HUES6 (cell line): ENCODE data around the gene SRC.

Experiments
- H3K27ac ChIP-seq: 2 replicates; pipeline ENCODE4 v1.7.0; 2013; ENCODE audit warnings: low read depth, mild to moderate bottlenecking, low read length, inconsistent platforms
- H3K27me3 ChIP-seq: 2 replicates; pipeline ENCODE4 v1.6.1; 2013; ENCODE audit warnings: low read length; ENCODE audit not compliant: control insufficient read depth, insufficient read depth
- H3K36me3 ChIP-seq: 2 replicates; pipeline ENCODE4 v1.6.1; 2013; ENCODE audit warnings: low read length; ENCODE audit not compliant: control insufficient read depth, insufficient read depth
- H3K4me1 ChIP-seq: 2 replicates; pipeline ENCODE4 v1.6.1; 2013; ENCODE audit warnings: low read length; ENCODE audit not compliant: control insufficient read depth, insufficient read depth
- H3K4me3 ChIP-seq: 2 replicates; pipeline ENCODE4 v1.5.1; 2013; ENCODE audit warnings: low read depth, low read length
- H3K9ac ChIP-seq: one replicate; pipeline ENCODE4 v1.6.1; 2013; ENCODE audit warnings: mild to moderate bottlenecking, low read length
- H3K9me3 ChIP-seq: 2 replicates; pipeline ENCODE4 v1.6.1; 2013; ENCODE audit warnings: low read depth, low read length; ENCODE audit not compliant: control insufficient read depth, insufficient read depth

The SRC gene

GRCh38 chr20:37430044-37430443 is 84.1 kb downstream of the SRC start:
- no peaks in the 10 kb centered on the region for H3K36me3 ChIP-seq
- H3K9ac ChIP-seq, result no peak overlapping the region
- H3K27ac ChIP-seq, result no peak overlapping the region
- H3K9me3 ChIP-seq, result no peaks in the 10 kb centered on the region
- H3K27me3 ChIP-seq, result peaks cover 46% of the 10 kb centered on the region; the same call in 1 of the 2 replicates
- no peaks in the 10 kb centered on the region for H3K4me1 ChIP-seq
- no peak overlapping the region for H3K4me3 ChIP-seq

GRCh38 chr20:37430778-37431460 is 85.0 kb downstream of the SRC start:
- Histone ChIP-seq H3K9me3 (no peaks in the 10 kb centered on the region), H3K9ac (no peak overlapping the region), H3K27ac (no peak overlapping the region), H3K36me3 (no peaks in the 10 kb centered on the region), H3K4me3 (no peak overlapping the region), H3K27me3 (peaks cover 44% of the 10 kb centered on the region; the same call in 1 of the 2 replicates), H3K4me1 (no peaks in the 10 kb centered on the region)

- H3K27me3 ChIP-seq, result peaks cover 44% of the 10 kb centered on the region; the same call in 1 of the 2 replicates
- no peaks in the 10 kb centered on the region for H3K4me1 ChIP-seq
- no peak overlapping the region for H3K27ac ChIP-seq
- H3K9me3 ChIP-seq, result no peaks in the 10 kb centered on the region
- H3K4me3 ChIP-seq, result no peak overlapping the region
- H3K36me3 ChIP-seq, result no peaks in the 10 kb centered on the region
- H3K9ac ChIP-seq, result no peak overlapping the region
These were observed 85.8 kb downstream of the SRC start for GRCh38 chr20:37431786-37432185.

GRCh38 chr20:37432606-37433005 is 86.7 kb downstream of the SRC start:
- Histone ChIP-seq H3K4me1 (no peaks in the 10 kb centered on the region), H3K36me3 (no peaks in the 10 kb centered on the region), H3K9ac (no peak overlapping the region), H3K27ac (no peak overlapping the region), H3K27me3 (peaks cover 44% of the 10 kb centered on the region; the same call in 1 of the 2 replicates), H3K9me3 (no peaks in the 10 kb centered on the region), H3K4me3 (no peak overlapping the region)

- Histone ChIP-seq H3K4me3 (no peak overlapping the region), H3K9me3 (no peaks in the 10 kb centered on the region), H3K9ac (no peak overlapping the region), H3K4me1 (peaks cover 5% of the 10 kb centered on the region), H3K27me3 (peaks cover 20% of the 10 kb centered on the region; the same call in 1 of the 2 replicates), H3K27ac (no peak overlapping the region), H3K36me3 (no peaks in the 10 kb centered on the region)
These were observed 89.7 kb downstream of the SRC start for GRCh38 chr20:37435607-37436006.

- Histone ChIP-seq H3K36me3 (no peaks in the 10 kb centered on the region), H3K27me3 (peaks cover 16% of the 10 kb centered on the region; the same call in 1 of the 2 replicates), H3K4me1 (peaks cover 5% of the 10 kb centered on the region)
These were observed 90.7 kb downstream of the SRC start for GRCh38 chr20:37436527-37437186.

GRCh38 chr20:37437676-37438075 is 91.7 kb downstream of the SRC start:
- peaks cover 6% of the 10 kb centered on the region; the same call in 1 of the 2 replicates for H3K27me3 ChIP-seq

More at GRCh38 chr20:37436527-37437186, 90.7 kb downstream of the SRC start:
- H3K9me3 ChIP-seq, result no peaks in the 10 kb centered on the region
- no peak overlapping the region for H3K9ac ChIP-seq
- no peak overlapping the region for H3K27ac ChIP-seq
- no peak overlapping the region for H3K4me3 ChIP-seq

GRCh38 chr20:37438464-37439222 is 92.7 kb downstream of the SRC start:
- Histone ChIP-seq H3K27me3 (no peaks in the 10 kb centered on the region; the same call in 1 of the 2 replicates), H3K9ac (no peak overlapping the region), H3K27ac (no peak overlapping the region), H3K36me3 (no peaks in the 10 kb centered on the region), H3K4me3 (no peak overlapping the region), H3K4me1 (peaks cover 5% of the 10 kb centered on the region), H3K9me3 (no peaks in the 10 kb centered on the region)

More at GRCh38 chr20:37437676-37438075, 91.7 kb downstream of the SRC start:
- Histone ChIP-seq H3K4me1 (peaks cover 5% of the 10 kb centered on the region), H3K9me3 (no peaks in the 10 kb centered on the region), H3K9ac (no peak overlapping the region), H3K36me3 (no peaks in the 10 kb centered on the region), H3K27ac (no peak overlapping the region), H3K4me3 (no peak overlapping the region)

GRCh38 chr20:37439223-37439933 is 93.4 kb downstream of the SRC start:
- H3K9ac ChIP-seq, result no peak overlapping the region
- no peaks in the 10 kb centered on the region for H3K36me3 ChIP-seq
- H3K4me3 ChIP-seq, result no peak overlapping the region
- peaks cover 5% of the 10 kb centered on the region for H3K4me1 ChIP-seq
- no peaks in the 10 kb centered on the region; the same call in 1 of the 2 replicates for H3K27me3 ChIP-seq
- H3K9me3 ChIP-seq, result no peaks in the 10 kb centered on the region
- H3K27ac ChIP-seq, result no peak overlapping the region

- Histone ChIP-seq H3K9me3 (no peaks in the 10 kb centered on the region), H3K27ac (no peak overlapping the region), H3K27me3 (no peaks in the 10 kb centered on the region), H3K4me1 (peaks cover 5% of the 10 kb centered on the region), H3K36me3 (no peaks in the 10 kb centered on the region), H3K4me3 (no peak overlapping the region), H3K9ac (no peak overlapping the region)
These were observed 95.1 kb downstream of the SRC start for GRCh38 chr20:37441023-37441422.
